Activated CD8-positive, alpha-beta memory T cell treated with anti-CD3 and anti-CD28 coated beads for 36 hours (primary cell): Measurements from ENCODE around the gene LUC7L2. TPM values are rescaled to one million over a fixed set of nuclear protein-coding genes. Genes with fewer than 3 reads are reported as not detected.
"Not testable (repeated sequence)": the region's sequence is repeated elsewhere in the genome, so short reads cannot be mapped to it uniquely, and the experiment has no call there.

Experiments
- CTCF ChIA-PET: fragments of 350-600 bp; sonication (Branson Sonifier 250); formaldehyde crosslinking; loops from one replicate; lab custom pipeline; 2021; ENCODE audit warnings: antibody characterized with exemption; lab: Charles Lee
- POLR2A ChIA-PET: fragments of 350-600 bp; sonication (Branson Sonifier 250); formaldehyde crosslinking; loops from one replicate; lab custom pipeline; 2021; ENCODE audit warnings: antibody characterized with exemption; lab: Charles Lee
- total RNA-seq, 2 experiments: library from RNA; stranded (reverse); gene quantifications; one replicate each; pipeline ENCODE4 v1.2.3, GENCODE V29; 2021

LUC7L2 gene
- total RNA-seq, 2 experiments from 2014 or later: 147 to 151 TPM

DNA sequence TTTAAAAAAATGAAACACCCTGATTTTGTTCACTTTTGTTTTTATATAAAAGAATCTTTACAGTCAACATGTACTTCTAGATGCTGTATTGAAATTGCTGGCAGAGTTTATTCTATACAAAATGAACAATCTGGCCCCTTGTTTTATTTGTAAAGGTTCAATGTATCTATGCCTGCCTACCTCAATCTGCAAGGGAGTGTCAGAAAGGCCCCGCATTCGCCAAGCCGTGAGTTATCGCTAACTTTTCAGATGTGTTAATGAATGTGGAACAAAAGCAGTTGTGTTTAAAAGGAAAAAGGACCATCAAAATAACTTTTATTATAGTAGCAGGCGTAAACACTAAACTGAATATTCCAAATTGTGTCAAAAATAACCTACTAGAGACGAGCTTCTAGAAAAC is 14.6 kb downstream of the LUC7L2 start:
- ChIA-PET CTCF (no interaction called here), POLR2A (no interaction called here)

- ChIA-PET CTCF (no interaction called here), POLR2A (no interaction called here)
Observed at GRCh38 chr7:139382439-139382838, 22.7 kb downstream of the LUC7L2 start.

DNA sequence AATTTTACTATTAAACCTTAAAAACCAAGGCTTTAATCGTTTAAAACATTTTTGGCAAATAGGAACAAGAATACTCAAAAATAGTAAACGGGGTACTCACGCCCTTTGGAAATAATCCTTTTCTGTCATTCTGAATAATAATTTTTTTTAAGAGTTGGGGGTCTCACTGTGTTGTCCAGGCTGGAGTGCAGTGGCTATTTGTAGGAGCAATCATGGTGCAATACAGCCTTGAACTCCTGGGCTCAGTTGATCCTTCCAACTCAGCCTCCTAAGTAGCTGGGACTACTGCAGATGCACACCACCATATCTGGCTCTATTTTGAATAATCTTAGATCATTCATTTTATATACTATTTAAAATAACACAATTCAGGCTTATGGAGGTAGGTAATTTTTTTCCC is 24.9 kb downstream of the LUC7L2 start:
- POLR2A ChIA-PET: no interaction called here

GRCh38 chr7:139387594-139387993 is 27.9 kb downstream of the LUC7L2 start:
- CTCF ChIA-PET: no interaction called here

More for the DNA sequence above, 24.9 kb downstream of the LUC7L2 start:
- CTCF ChIA-PET: interaction anchor here (0.6 kb wide), 1 partner anchor 10 kb away, joined by 3 read pairs; no protein-coding TSS in a partner anchor

DNA sequence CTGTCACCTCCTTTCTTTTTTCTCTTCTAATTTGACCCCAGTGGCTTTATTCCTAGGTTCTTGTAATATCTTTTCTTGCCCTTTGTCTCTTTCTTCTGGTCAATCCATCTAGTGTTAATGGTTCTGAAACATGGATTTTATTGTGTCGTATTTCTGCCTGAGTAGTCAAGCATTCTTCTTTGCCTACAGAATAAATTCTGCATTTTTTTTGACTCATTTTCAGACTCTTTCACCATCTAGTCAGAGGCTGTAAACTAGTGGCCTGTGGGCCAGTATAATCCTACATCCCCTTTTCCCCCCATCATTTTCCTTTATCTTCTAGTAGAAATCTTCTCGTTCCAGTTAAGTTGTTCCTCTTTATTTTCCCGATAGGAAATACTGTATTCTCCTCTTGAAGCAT is 29.4 kb downstream of the LUC7L2 start:
- POLR2A ChIA-PET: no interaction called here
- CTCF ChIA-PET: no interaction called here

More at GRCh38 chr7:139387594-139387993, 27.9 kb downstream of the LUC7L2 start:
- POLR2A ChIA-PET: no interaction called here

DNA sequence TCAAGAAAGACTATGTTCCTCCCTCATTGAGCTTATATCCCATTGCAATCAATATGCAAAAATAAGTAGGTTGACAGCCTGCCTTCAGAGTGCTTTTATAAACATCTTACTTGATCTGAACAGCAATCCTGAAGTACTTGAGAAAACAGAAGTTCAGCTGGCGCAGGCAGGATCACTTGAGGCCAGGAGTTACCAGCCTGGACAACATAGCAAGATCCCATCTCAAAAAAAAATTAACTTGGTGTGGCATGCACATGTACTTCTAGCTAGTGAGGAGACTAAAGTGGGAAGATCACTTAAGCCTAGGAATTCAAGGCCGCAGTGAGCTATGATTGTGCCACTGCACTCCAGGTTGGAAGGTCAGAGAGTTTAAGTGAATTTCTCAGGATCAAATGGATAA is 30.1 kb downstream of the LUC7L2 start:
- ChIA-PET POLR2A (interaction anchor here (0.7 kb wide), 1 partner anchor 1535 kb away, joined by 3 read pairs; no protein-coding TSS in a partner anchor), CTCF (no interaction called here)

- ChIA-PET POLR2A (no interaction called here), CTCF (no interaction called here)
Observed at GRCh38 chr7:139393621-139394211, 34.0 kb downstream of the LUC7L2 start.

DNA sequence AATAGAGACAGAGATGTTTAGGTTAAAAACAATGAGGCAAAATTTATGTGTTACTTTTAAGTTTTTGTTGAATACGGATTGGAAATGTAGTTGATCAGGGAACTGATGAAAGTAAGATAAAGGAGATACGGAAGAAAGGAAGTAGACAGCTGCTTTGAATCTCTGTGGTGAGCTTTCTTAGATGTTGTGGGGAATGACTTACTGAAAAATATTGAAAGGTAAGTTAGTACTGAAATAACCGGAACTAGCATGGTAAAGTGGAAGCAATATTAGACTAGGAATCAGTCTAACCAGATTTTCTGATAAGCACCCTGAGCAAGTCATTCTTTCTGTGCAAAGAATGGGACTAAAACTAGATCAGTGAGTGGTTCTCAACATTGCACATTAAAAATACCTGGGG is 34.8 kb downstream of the LUC7L2 start:
- ChIA-PET POLR2A (no interaction called here), CTCF (interaction anchor here (0.6 kb wide), 1 partner anchor 10 kb away, joined by 3 read pairs; no protein-coding TSS in a partner anchor)

GRCh38 chr7:139396323-139396951 is 36.7 kb downstream of the LUC7L2 start:
- CTCF ChIA-PET: no interaction called here
- POLR2A ChIA-PET: interaction anchor here (1.2 kb wide), 1 partner anchor 37 kb away, joined by 3 read pairs; the partner anchor contains the start of gene LUC7L2

DNA sequence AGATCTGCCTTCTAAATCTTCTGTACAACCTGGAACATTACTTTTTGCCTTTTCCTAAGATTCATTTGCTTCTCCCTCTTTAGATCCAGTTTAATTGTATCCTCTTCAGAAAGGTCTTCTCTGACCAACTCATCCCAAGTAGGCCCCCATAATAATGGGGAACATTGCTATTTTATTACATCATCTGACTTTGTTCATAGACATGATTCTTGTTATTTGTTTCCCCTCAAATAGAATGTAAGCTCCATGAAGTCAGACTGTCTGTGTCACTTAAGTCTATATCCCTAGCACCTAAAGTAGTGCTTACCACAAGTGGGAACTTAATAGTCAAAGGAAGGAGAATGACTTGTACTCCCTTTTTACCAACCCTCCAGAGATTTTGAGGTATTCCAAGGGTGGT is 37.5 kb downstream of the LUC7L2 start:
- CTCF ChIA-PET: no interaction called here
- POLR2A ChIA-PET: no interaction called here

- POLR2A ChIA-PET: no interaction called here
- CTCF ChIA-PET: no interaction called here
Observed at GRCh38 chr7:139403601-139404000, 43.9 kb downstream of the LUC7L2 start.

- CTCF ChIA-PET: interaction anchor here (1.5 kb wide), 1 partner anchor 27 kb away, joined by 5 read pairs; no protein-coding TSS in a partner anchor
- POLR2A ChIA-PET: interaction anchor here (1.1 kb wide), 1 partner anchor 12 kb away, joined by 3 read pairs; no protein-coding TSS in a partner anchor
Observed at GRCh38 chr7:139407555-139407954, 47.9 kb downstream of the LUC7L2 start.

DNA sequence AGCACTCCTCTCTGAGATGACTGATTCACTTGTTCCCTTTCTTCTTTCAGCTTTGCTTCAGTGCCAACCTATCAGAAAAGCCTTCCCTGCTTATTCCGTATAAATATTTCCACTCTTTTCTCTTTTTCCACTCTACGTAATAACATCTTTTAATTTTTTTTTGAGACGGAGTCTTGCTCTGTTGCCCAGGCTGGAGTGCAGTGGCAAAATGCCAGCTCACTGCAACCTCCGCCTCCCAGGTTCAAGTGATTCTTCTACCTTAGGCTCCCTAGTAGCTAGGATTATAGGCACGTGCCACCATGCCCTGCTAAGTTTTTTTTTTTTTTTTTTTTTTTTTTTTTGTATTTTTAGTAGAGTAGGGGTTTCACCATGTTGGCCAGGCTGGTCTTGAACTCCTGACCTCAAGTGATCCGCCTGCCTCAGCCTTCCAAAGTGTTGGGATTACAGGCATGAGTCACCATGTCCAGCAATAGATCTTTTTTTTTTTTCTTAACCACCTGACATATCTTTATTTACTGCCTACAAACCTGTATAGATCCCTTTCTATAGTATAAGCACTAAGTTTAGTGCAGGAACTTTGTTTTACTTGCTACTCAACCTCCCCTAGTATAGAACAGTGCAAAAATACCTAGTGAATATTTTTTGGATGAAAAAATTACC is 55.2 kb downstream of the LUC7L2 start:
- CTCF ChIA-PET: interaction anchor here (0.7 to 1.2 kb wide), 4 partner anchors 7 to 31 kb away, joined by 3 to 4 read pairs (median 3); no protein-coding TSS in a partner anchor
- POLR2A ChIA-PET: not testable (repeated sequence)

GRCh38 chr7:139416405-139416804 is 56.7 kb downstream of the LUC7L2 start:
- ChIA-PET CTCF (no interaction called here), POLR2A (no interaction called here)

DNA sequence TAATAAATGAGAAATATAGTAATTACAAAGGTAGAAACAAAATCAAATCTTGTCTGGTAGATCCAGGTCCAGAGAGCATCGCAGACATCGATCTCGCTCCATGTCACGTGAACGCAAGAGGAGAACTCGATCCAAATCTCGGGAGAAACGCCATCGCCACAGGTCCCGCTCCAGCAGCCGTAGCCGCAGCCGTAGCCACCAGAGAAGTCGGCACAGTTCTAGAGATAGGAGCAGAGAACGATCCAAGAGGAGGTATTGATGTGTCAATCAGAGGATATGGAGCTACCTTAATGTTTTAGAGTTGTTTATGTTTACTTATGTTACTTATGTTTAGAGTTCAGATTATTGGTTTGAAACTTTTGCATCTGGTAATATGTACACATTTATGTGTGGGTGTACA is 57.8 kb downstream of the LUC7L2 start:
- ChIA-PET POLR2A (no interaction called here), CTCF (interaction anchor here (1.1 kb wide), 1 partner anchor 17 kb away, joined by 5 read pairs; no protein-coding TSS in a partner anchor)

DNA sequence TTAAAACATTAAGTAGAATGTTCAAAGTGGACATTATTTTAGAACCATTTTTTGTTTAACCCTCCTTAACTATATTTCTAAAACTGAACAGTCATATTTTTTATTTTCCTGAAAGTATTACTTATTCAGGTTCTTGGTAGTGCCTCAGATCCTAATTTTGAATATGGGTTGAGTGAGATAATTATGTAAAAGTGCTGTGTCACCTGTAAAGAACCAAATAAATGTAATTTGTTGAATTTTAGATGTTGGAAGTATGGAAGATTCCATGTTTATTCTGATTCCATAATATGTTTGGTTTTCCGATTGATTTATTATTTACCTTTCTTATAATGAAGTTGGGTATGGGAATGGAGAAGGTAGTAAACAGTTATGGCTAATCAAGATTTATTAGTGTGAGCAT is 61.4 kb downstream of the LUC7L2 start:
- CTCF ChIA-PET: no interaction called here
- POLR2A ChIA-PET: no interaction called here

- ChIA-PET POLR2A (no interaction called here), CTCF (interaction anchor here (1.1 to 2.3 kb wide), 2 partner anchors 8 to 13 kb away, joined by 3 to 11 read pairs; no protein-coding TSS in a partner anchor)
Observed at GRCh38 chr7:139422126-139422525, 62.4 kb downstream of the LUC7L2 start.

GRCh38 chr7:139423091-139423490 is 63.4 kb downstream of the LUC7L2 start:
- CTCF ChIA-PET: interaction anchor here (0.6 to 2.3 kb wide), 3 partner anchors 9 to 60 kb away, joined by 4 to 11 read pairs (median 4); no protein-coding TSS in a partner anchor
- POLR2A ChIA-PET: no interaction called here

DNA sequence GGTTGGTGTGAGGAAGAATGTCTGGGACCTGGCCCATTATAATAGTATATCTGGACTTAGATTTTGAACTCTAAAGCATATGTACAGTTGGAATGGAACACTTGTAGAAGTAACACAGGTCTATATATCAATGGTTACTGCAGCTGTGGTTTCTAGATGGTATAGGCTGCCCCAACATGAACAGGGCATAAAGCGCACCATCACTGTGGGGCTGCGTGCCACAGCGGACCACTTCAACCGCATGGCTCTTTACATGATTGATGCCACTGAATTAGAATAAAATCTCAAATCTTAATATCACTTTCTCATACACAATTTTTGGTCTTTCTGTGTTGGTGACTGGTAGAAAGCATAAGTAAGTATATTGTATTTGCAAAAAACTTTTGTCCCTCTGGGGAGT is 64.3 kb downstream of the LUC7L2 start:
- ChIA-PET POLR2A (no interaction called here), CTCF (interaction anchor here (0.9 to 1.0 kb wide), 2 partner anchors 9 to 10 kb away, joined by 4 to 6 read pairs; no protein-coding TSS in a partner anchor)

DNA sequence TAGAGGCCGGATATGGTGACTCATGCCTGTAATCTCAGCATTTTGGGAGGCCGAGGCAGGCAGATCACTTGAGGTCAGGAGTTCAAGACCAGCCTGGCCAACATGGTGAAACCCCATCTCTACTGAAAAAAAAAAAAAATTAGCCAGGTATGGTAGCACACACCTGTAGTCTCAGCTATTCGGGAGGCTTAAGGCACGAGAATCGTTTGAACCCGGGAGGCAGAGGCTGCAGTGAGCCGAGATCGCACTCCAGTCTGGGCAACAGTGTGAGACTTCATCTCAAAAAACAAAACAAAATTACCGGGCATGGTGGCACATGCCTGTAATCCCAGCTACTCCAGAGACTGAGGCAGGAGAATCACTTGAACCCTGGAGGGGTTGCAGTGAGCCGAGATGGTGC is 66.0 kb downstream of the LUC7L2 start:
- ChIA-PET CTCF (interaction anchor here (0.6 to 1.1 kb wide), 3 partner anchors 8 to 353 kb away, joined by 3 to 5 read pairs (median 4); no protein-coding TSS in a partner anchor), POLR2A (interaction anchor here (0.7 kb wide), 2 partner anchors 13 to 60 kb away, joined by 8 to 10 read pairs; no protein-coding TSS in a partner anchor)
